Stimulated activated naive CD8-positive, alpha-beta T cell treated with anti-CD3 and anti-CD28 coated beads, Interleukin-15, Interleukin-2, amounts not matched to agents 100 ng/mL and 50 ng/mL, for 24 hours (primary cell): Measurements from ENCODE around the gene MSI2.
A peak's percentile ranks its signal among the peaks of the same experiment; 100 is the strongest.

Source experiments
- H3K27ac Mint-ChIP-seq: one replicate; pipeline ENCODE4 v1.8.0; 2021; ENCODE audit warnings: mild to moderate bottlenecking, mixed read lengths
- H3K27me3 Mint-ChIP-seq: one replicate; pipeline ENCODE4 v1.8.0; 2021; ENCODE audit warnings: mixed read lengths
- H3K36me3 Mint-ChIP-seq: one replicate; pipeline ENCODE4 v1.8.0; 2021; ENCODE audit warnings: low read depth, mixed read lengths
- H3K4me1 Mint-ChIP-seq: one replicate; pipeline ENCODE4 v1.8.0; 2021; ENCODE audit warnings: low read depth, mixed read lengths
- H3K4me3 Mint-ChIP-seq: one replicate; pipeline ENCODE4 v1.8.0; 2021; ENCODE audit warnings: mild to moderate bottlenecking, mixed read lengths
- H3K9me3 Mint-ChIP-seq: one replicate; pipeline ENCODE4 v1.8.0; 2021; ENCODE audit warnings: mixed read lengths

The MSI2 gene

DNA sequence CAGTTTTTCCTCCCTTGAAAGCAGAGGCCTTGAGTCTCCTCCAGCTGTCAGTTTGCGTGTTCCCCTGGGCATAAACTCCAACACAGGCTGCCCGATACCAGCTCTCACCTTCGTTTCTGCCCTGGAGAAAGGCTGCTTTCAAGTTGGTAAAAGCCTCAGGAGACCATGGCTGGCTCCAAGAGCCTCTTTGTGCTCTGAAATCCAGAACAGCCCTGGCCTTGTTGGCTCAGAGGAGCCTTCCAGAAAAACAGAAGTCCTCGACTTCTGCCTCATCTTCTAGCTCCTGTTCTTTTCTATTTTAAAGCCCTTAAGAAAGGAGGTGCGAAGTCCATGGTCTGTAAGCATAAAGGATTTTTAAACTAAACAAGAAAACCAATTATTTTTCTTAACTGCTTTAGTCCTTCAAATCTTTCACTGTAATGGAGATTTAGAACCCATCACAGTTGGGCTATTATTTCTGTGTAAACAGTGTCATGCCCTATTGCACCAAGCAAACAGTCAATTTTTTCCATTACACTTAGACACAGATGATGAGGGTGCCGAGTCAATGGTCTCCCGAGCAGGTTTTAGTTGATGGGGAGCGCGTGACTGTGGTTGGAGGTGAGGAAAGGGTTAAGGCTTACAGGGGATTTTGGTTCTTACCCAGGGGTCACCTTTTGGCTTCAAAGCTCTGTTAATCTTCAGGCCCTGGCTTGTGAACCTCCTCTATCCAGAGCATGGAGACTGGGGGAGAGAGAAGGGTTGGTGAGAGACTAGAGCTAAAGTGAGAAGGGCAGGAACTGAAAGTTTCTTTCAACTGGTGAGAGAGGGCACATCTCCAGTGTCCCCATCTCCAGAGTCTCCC lies 212.8 kb downstream of the MSI2 start:
- H3K36me3 Mint-ChIP-seq, result no peaks in the 10 kb centered on the region
- no peaks in the 10 kb centered on the region for H3K9me3 Mint-ChIP-seq
- no peaks in the 10 kb centered on the region for H3K27me3 Mint-ChIP-seq
- H3K27ac Mint-ChIP-seq, result peak overlapping the region; percentile 60
- H3K4me3 Mint-ChIP-seq, result no peak overlapping the region
- H3K4me1 Mint-ChIP-seq, result peaks cover 33% of the 10 kb centered on the region

DNA sequence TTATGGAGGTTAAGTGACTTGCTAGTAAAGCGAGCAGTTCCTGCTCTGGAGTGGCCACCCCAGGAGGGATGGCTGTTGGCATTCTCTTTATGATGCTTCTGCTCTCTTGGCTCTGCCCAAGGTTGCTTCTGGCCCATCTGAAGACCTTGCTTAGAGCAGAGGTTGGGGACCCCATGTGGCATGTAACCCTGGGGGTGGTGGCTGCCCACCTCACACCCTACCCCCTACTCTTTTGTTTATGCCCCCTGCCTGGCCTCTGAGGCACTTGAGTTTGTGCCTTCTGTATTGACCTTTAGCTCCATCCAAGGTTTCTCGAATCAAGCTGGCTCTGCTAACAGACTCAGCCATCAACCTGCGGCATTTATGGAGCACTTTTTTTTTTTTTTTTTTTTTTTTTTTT lies 214.6 kb downstream of the MSI2 start:
- Mint-ChIP-seq H3K4me3 (no peak overlapping the region), H3K4me1 (peaks cover 22% of the 10 kb centered on the region), H3K36me3 (no peaks in the 10 kb centered on the region), H3K9me3 (no peaks in the 10 kb centered on the region), H3K27ac (no peak overlapping the region), H3K27me3 (no peaks in the 10 kb centered on the region)

DNA sequence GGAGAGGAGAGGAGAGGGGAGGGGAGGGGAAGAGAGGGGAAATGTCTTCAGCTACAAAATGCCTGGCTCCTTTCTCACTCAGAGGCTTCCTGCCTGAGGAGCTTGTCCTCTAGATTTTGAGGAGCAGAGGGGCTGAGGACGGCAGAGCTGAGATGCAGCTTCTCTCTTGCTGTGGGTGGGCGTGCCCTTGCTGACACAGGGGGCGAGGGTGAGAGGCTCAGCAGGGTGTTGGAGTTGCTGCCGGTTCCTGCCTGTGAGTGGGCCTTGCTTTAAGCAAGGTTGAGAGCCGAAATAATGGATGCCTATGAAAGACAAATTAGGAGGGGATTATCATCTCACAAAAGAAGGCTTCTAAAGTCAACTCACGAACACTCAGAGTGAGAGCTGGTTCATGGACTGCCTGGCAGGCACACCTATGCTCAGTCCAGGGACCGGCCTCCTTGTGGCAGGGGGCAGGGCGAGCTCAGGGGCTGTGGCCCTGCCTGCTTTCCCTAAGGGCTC lies 215.6 kb downstream of the MSI2 start:
- peaks cover 19% of the 10 kb centered on the region for H3K4me1 Mint-ChIP-seq
- no peaks in the 10 kb centered on the region for H3K27me3 Mint-ChIP-seq
- no peaks in the 10 kb centered on the region for H3K9me3 Mint-ChIP-seq
- H3K4me3 Mint-ChIP-seq, result no peak overlapping the region
- H3K36me3 Mint-ChIP-seq, result no peaks in the 10 kb centered on the region
- no peak overlapping the region for H3K27ac Mint-ChIP-seq

DNA sequence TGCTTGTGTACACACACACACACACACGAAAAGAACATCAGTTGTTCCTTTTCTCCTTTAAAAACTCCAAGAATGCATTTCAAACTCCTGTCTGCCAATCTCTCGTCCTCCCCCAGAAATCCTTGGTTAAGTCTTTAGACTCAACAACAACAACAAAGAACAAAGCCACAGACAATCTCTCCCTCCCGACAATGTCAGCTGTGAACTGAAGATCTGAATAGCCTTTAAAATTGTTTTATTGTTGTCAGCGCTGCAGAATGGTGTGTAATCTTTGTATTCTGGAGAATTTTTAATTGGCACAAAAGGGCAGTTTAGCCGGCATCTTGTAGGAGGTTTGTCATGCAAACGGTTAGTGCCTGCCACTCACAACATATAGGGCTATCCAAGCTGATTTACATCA lies 219.5 kb downstream of the MSI2 start:
- no peak overlapping the region for H3K27ac Mint-ChIP-seq
- H3K9me3 Mint-ChIP-seq, result no peaks in the 10 kb centered on the region
- H3K4me1 Mint-ChIP-seq, result peaks cover 12% of the 10 kb centered on the region
- no peaks in the 10 kb centered on the region for H3K27me3 Mint-ChIP-seq
- H3K36me3 Mint-ChIP-seq, result peaks cover 8% of the 10 kb centered on the region
- no peak overlapping the region for H3K4me3 Mint-ChIP-seq

DNA sequence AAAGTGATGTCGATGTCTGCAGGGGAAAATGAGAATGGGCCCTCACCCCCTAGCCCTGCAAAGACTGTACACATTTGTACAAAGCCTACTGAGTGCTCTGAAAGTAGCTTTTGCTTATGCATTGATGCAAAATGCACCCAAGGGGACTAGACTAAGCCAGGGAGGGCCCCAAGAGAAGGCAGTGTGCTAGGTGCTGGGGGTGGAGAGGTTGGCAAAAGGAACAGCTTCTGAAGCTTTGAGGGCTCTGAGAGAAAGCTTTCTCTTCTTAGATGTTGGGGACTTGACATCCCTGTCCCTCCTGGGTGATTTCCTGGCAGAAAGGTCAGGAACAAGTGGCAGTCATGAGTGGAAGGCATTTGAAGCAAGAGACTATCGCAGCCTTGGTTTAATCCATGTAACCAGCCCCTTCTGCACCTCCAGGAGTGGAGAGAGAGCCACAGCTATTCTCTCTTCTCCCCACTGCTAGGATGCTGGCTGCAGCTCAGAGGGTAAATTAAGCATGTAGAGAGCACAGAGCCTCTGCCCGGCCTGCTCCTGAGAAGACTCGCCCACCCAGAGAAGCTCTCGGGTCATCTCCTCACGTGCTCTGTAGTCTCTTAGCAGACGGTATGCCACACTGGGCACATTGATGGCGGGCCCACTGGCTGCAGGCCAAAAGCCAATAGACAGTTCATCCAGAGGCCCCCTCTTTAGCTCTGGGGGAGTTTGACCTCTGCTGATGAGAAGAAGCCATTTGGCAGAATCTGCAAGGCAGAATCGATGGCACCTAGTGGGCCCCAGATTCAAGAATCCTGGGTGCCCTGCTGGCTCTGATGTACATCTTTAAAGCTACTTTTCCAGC lies 221.4 kb downstream of the MSI2 start:
- H3K27me3 Mint-ChIP-seq, result no peaks in the 10 kb centered on the region
- peaks cover 22% of the 10 kb centered on the region for H3K4me1 Mint-ChIP-seq
- H3K36me3 Mint-ChIP-seq, result peaks cover 8% of the 10 kb centered on the region
- H3K9me3 Mint-ChIP-seq, result no peaks in the 10 kb centered on the region
- H3K27ac Mint-ChIP-seq, result no peak overlapping the region
- H3K4me3 Mint-ChIP-seq, result no peak overlapping the region

DNA sequence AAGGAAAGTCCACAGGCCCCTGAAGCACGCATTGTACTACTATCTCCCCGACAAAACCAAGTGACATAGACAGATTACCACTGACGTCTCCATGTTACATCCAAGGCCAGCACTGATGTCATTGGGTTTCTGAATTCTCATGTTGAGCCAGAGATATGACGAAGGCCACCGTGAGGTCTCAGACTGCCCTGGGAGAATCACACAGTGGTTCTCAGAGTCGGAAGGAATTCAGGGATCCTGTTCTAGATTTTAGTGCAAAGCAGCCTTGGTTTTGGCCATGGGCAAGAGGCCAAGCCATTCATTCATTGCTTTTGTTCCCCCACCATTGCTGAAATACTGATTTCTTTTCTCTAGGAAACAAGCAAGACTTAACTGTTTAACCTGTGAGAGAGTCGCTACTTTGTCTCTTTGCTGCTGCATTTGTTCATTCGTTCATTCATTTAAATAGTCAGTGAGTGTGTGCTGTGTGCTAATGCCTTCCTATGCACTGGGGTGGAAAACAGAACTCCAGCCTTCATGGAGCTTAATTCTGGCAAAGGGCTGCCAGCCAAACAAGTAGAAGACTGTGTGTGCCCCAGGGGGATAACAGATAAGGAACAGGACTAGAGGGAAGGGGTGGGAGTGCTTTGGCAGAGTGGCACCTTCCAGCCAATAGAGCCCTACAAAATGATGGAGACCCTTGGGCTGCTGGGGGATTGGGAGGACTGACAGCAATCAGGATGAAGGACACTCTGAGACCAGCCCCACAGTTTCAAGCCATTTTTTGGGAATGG lies 222.3 kb downstream of the MSI2 start:
- H3K27me3 Mint-ChIP-seq, result no peaks in the 10 kb centered on the region
- no peaks in the 10 kb centered on the region for H3K9me3 Mint-ChIP-seq
- no peak overlapping the region for H3K4me3 Mint-ChIP-seq
- peaks cover 8% of the 10 kb centered on the region for H3K36me3 Mint-ChIP-seq
- peaks cover 28% of the 10 kb centered on the region for H3K4me1 Mint-ChIP-seq
- no peak overlapping the region for H3K27ac Mint-ChIP-seq

DNA sequence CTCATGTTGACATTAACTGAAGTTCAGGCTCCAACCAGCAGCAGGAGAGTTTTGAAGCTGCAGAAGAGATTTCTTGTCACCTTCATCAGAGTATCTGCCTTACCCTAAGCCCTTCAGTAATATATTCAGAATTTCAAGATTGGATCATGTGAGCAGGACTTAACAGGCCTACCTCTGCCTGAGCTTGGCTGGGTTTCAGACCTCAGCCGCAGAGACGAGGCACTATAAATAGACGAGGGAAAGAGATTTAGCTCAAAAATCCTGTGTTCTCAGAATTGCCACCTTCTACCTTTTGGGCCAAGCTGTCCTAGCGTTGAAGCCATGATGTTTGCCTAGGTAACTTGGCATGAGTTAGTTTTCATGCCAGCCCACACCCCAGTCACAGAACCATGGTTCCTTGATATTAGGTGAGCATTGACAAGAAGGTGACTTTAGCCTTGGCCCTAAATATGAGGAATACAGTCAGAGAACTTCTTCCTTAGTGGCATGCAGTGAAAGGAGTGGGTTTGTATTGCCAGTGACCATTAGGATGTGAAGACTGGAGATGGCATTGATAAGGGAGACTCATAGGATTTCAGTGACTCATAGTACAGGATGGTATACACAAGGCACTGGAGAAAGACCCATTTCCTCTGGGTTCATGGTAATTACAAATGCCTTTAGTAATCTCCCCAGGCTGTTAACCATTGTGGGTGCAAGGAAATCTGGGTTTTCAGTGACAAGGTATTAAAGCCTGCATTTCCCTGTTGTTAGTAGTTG lies 224.3 kb downstream of the MSI2 start:
- Mint-ChIP-seq H3K9me3 (no peaks in the 10 kb centered on the region), H3K27me3 (no peaks in the 10 kb centered on the region), H3K4me3 (no peak overlapping the region), H3K4me1 (peaks cover 45% of the 10 kb centered on the region), H3K27ac (peak overlapping the region; percentile 27), H3K36me3 (peaks cover 8% of the 10 kb centered on the region)

DNA sequence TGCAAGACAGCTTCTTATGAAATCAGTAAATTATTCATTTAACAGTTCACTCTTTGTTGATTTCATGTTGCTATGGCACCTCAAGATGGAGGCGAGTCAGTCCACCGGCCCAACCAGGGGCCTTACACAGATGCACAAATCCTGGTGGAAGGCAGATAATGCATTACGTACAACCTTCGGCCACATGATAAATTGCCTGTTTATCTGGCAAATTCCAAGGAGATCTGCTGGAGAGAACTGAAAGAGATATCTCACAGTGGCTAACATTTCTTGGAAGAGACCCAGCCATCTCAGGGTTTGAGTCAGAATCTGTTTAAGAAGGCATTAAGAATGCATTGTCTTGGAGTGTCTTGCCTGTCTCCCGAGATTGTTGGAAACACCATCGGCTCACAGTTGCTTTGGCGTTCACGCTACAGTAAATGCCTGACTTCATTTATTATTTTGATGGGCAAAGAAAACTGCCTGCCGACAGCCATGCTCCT lies 225.6 kb downstream of the MSI2 start:
- H3K36me3 Mint-ChIP-seq, result peaks cover 8% of the 10 kb centered on the region
- H3K4me3 Mint-ChIP-seq, result no peak overlapping the region
- no peaks in the 10 kb centered on the region for H3K9me3 Mint-ChIP-seq
- no peak overlapping the region for H3K27ac Mint-ChIP-seq
- H3K27me3 Mint-ChIP-seq, result no peaks in the 10 kb centered on the region
- peaks cover 58% of the 10 kb centered on the region for H3K4me1 Mint-ChIP-seq

DNA sequence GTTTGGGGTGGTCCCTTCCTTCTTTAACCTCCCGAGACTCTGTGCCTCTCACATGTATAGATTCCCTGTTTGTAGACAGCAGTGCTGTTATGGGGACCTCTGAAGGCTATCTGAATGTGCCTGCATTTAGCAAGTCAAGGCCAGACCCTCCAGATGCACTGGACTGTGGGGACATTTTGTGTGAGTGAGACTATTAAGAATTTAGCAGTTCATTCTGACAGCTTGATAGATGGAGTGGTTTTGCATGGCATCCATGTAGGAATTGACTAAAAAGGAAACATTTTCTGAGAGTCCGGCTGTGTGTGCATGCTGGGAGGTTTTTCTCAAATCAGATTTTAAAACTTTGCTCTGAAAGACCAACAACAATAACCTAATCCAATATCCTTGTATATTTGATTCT lies 226.3 kb downstream of the MSI2 start:
- Mint-ChIP-seq H3K9me3 (no peaks in the 10 kb centered on the region), H3K4me1 (peaks cover 65% of the 10 kb centered on the region), H3K4me3 (no peak overlapping the region), H3K27me3 (no peaks in the 10 kb centered on the region), H3K36me3 (peaks cover 8% of the 10 kb centered on the region), H3K27ac (no peak overlapping the region)

DNA sequence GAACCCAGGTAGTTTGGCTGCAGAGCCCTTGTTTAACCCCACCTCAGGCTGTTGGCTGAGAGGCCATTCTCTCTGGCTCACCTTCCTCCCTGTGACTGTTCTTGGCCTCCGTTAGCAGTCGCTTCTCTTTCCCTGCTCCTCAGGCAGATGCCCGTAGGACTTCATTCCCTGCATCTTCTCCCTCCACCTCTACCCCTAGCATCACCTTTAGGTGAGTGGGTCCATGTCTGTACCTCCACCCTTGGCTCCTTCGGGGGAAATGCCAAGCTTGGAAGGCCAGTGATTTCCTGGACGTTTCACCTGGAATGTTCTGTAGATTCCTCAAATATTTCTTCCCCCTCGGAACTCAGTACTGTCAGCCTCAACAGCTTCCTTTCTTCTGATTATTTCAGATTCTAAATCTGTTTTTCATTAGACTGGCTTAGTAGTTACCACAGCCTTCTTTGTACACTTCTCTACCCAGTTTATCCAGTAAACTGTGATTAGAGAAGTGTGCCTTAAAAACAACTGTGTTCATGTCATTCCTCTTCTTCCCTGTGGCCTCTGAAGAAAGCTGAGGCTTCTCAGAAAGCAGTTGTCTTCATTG lies 227.9 kb downstream of the MSI2 start:
- H3K4me3 Mint-ChIP-seq, result no peak overlapping the region
- no peaks in the 10 kb centered on the region for H3K9me3 Mint-ChIP-seq
- H3K27ac Mint-ChIP-seq, result no peak overlapping the region
- no peaks in the 10 kb centered on the region for H3K27me3 Mint-ChIP-seq
- peaks cover 66% of the 10 kb centered on the region for H3K4me1 Mint-ChIP-seq
- H3K36me3 Mint-ChIP-seq, result peaks cover 4% of the 10 kb centered on the region

DNA sequence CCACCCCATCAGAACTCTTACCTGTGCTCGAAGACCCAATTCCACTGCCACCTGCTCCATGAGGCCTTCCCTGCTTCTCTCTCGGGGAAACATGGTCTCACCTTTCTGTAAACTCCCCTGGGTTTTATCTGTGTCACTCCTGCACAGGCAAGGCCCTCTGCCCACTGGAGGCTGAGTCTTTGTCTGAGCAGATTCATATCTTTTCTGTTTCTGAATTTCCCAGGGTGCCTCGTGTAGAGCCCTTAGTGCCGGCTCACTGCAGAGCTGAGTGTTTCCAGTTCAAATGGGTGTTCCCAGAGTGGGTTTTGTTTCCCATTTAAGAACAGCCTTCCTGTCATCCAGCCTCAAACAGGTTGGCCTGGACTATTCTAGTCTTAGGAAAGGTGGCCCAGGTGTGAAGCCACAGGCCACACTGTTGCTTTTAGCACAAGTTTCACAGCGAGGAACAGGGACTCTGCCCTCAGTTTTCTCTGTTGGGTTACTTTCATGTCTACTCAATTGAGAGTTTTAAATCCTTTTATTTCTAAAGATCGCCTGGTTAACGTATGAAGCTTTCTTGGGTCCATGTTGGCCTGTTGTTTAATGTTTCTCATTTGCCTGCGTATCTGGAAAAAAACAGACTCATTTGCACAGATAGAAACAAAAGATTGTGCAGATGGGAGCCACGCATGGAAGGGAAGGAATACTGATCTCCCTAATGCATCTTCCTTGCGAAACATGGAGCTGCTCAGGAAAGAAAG lies 228.7 kb downstream of the MSI2 start:
- no peak overlapping the region for H3K4me3 Mint-ChIP-seq
- H3K36me3 Mint-ChIP-seq, result peaks cover 4% of the 10 kb centered on the region
- H3K27ac Mint-ChIP-seq, result no peak overlapping the region
- peaks cover 65% of the 10 kb centered on the region for H3K4me1 Mint-ChIP-seq
- no peaks in the 10 kb centered on the region for H3K9me3 Mint-ChIP-seq
- no peaks in the 10 kb centered on the region for H3K27me3 Mint-ChIP-seq

DNA sequence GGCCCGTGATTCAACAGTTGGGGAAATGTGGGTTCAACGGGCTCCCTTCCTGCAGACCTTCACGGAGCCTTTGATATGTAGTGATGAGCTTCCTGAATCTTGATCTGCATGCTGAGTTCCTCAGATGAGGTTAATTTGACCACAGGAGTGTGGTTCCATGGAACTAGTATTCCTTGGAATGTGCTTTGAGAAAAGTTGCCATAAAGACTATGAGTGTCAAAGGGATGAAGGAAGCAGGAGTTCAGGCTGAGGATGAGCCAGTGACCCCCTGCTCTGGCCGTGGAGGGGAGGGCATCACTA lies 229.2 kb downstream of the MSI2 start:
- Mint-ChIP-seq H3K27ac (peak overlapping the region; percentile 55), H3K4me1 (peaks cover 60% of the 10 kb centered on the region), H3K27me3 (no peaks in the 10 kb centered on the region), H3K9me3 (no peaks in the 10 kb centered on the region), H3K4me3 (no peak overlapping the region), H3K36me3 (no peaks in the 10 kb centered on the region)
